ENCODE measurements around the gene CMIP.

DNA sequence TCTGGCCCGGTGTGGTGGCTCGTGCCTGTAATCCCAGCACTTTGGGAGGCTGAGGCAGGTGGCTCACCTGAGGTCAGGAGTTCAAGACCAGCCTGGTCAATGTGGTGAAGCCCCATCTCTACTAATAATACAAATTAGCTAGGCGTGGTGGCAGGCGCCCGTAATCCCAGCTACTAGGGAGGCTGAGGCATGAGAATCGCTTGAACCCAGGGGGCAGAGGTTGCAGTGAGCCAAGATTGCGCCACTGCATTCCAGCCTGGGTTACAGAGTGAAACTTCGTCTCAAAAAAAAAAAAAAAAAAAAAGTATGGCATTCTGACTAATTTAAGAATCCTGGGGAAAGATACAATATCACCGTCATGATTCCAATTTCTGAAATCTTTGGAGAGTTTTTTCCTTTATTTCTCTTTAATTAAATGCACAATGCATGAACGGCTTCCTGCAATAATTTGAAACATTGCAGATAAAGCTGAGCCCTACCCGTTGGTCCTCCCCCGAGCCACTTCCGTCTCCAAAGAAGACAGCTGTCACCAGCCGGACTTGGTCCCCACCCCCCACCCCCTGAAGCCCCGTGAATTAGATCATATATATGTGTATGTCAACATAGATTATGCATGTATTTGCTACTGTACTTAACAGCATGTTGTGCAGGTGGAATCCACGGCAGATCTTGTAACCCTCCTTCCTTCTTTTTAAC is 191.8 kb downstream of the CMIP start:
- TF ChIP-seq, protein P1, sequence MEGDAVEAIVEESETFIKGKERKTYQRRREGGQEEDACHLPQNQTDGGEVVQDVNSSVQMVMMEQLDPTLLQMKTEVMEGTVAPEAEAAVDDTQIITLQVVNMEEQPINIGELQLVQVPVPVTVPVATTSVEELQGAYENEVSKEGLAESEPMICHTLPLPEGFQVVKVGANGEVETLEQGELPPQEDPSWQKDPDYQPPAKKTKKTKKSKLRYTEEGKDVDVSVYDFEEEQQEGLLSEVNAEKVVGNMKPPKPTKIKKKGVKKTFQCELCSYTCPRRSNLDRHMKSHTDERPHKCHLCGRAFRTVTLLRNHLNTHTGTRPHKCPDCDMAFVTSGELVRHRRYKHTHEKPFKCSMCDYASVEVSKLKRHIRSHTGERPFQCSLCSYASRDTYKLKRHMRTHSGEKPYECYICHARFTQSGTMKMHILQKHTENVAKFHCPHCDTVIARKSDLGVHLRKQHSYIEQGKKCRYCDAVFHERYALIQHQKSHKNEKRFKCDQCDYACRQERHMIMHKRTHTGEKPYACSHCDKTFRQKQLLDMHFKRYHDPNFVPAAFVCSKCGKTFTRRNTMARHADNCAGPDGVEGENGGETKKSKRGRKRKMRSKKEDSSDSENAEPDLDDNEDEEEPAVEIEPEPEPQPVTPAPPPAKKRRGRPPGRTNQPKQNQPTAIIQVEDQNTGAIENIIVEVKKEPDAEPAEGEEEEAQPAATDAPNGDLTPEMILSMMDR (IDR thresholded peaks at IDR 0.05) = no peak
- TF ChIP-seq POLR2A (IDR thresholded peaks at IDR 0.05) = no peak

All from right lobe of liver (tissue), 4 donors.